WTC11 (cell line): ENCODE measurements around the gene COL6A3.

ENCODE experiments used
- ATF1 ChIP-seq: sonication (generic); formaldehyde crosslinking; IDR thresholded peaks from 2 replicates; pipeline ENCODE4 v1.8.1; 2023; ENCODE audit warnings: mild to moderate bottlenecking, moderate library complexity, missing genetic modification reagents
- CTCF ChIP-seq: fragments of 200-600 bp; IDR thresholded peaks from 2 replicates; pipeline ENCODE4 v1.8.0; 2022; ENCODE audit warnings: antibody characterized with exemption
- HMGA2 ChIP-seq: fragments of 250-450 bp; sonication (Bioruptor Pico); IDR thresholded peaks from 2 replicates; pipeline ENCODE4 v1.4.0; 2021; ENCODE audit warnings: mild to moderate bottlenecking, moderate library complexity
- ZNF416 ChIP-seq: fragments of 250-450 bp; sonication (Bioruptor Pico); IDR thresholded peaks from 2 replicates; pipeline ENCODE4 v1.9.0; 2021; ENCODE audit warnings: mild to moderate bottlenecking, inconsistent platforms
- ZNF512 ChIP-seq: sonication (generic); formaldehyde crosslinking; IDR thresholded peaks from 2 replicates; pipeline ENCODE4 v1.8.1; 2022; ENCODE audit warnings: missing genetic modification reagents, borderline replicate concordance

- TF ChIP-seq ZNF416 (CRISPR knock-in tag), result no peak
- no peak for TF ChIP-seq CTCF
- no peak for TF ChIP-seq ATF1
- TF ChIP-seq ZNF512 (CRISPR knock-in tag), result no peak
- no peak for TF ChIP-seq HMGA2 (CRISPR knock-in tag)
Observed at GRCh38 chr2:237364655-237365054, 49.3 kb downstream of the COL6A3 start.
